H9 (cell line): Measurements from ENCODE around the gene POLE2. TPM values are rescaled to one million over a fixed set of nuclear protein-coding genes. Genes with fewer than 3 reads are reported as not detected.
A peak's percentile ranks its signal among the peaks of the same experiment; 100 is the strongest.
"Not testable (repeated sequence)": the region's sequence is repeated elsewhere in the genome, so short reads cannot be mapped to it uniquely, and the experiment has no call there.

ENCODE experiments used
- DNase-seq: peaks from one replicate; pipeline ENCODE4 v3.0.0-alpha.2; 2017
- H2AFZ ChIP-seq: one replicate; pipeline ENCODE4 v1.6.1; 2013; ENCODE audit warnings: mild to moderate bottlenecking, low read length, control low read depth, moderate library complexity
- H2AK5ac ChIP-seq: 2 replicates; pipeline ENCODE4 v1.6.1; 2013; ENCODE audit warnings: low read length, control low read depth, mixed read lengths; ENCODE audit not compliant: insufficient read length
- H2BK120ac ChIP-seq: one replicate; pipeline ENCODE4 v1.6.1; 2013; ENCODE audit warnings: low read depth, mild to moderate bottlenecking, low read length, control low read depth, inconsistent platforms; ENCODE audit not compliant: poor library complexity, severe bottlenecking
- H2BK12ac ChIP-seq: 2 replicates; pipeline ENCODE4 v1.6.1; 2013; ENCODE audit warnings: low read length, control low read depth, mixed read lengths, low read depth; ENCODE audit not compliant: insufficient read length
- H2BK15ac ChIP-seq: 2 replicates; pipeline ENCODE4 v1.6.1; 2013; ENCODE audit warnings: low read depth, low read length, control low read depth
- H2BK20ac ChIP-seq: one replicate; pipeline ENCODE4 v1.6.1; 2013; ENCODE audit warnings: low read depth, mild to moderate bottlenecking, low read length, control low read depth, inconsistent platforms; ENCODE audit not compliant: poor library complexity, severe bottlenecking
- H2BK5ac ChIP-seq: 2 replicates; pipeline ENCODE4 v1.6.1; 2013; ENCODE audit warnings: low read length, control low read depth, mixed read lengths; ENCODE audit not compliant: insufficient read length
- H3K14ac ChIP-seq: 2 replicates; pipeline ENCODE4 v1.6.1; 2013; ENCODE audit warnings: low read length, control low read depth; ENCODE audit not compliant: insufficient read depth
- H3K18ac ChIP-seq: 2 replicates; pipeline ENCODE4 v1.6.1; 2013; ENCODE audit warnings: low read depth, mild to moderate bottlenecking, mixed read lengths, low read length, control low read depth; ENCODE audit not compliant: insufficient read length
- H3K23ac ChIP-seq: 2 replicates; pipeline ENCODE4 v1.6.1; 2013; ENCODE audit warnings: low read length, control low read depth, mixed read lengths, low read depth; ENCODE audit not compliant: insufficient read length
- H3K23me2 ChIP-seq: 2 replicates; pipeline ENCODE4 v1.6.1; 2013; ENCODE audit warnings: low read depth, mild to moderate bottlenecking, mixed read lengths, low read length, control low read depth; ENCODE audit not compliant: insufficient read length, poor library complexity, severe bottlenecking
- H3K27ac ChIP-seq: 2 replicates; pipeline ENCODE4 v1.5.1; 2013; ENCODE audit warnings: low read length, control low read depth, mixed read lengths, low read depth; ENCODE audit not compliant: insufficient read length
- H3K27me3 ChIP-seq: 2 replicates; pipeline ENCODE4 v1.6.1; 2013; ENCODE audit warnings: low read length, control low read depth, inconsistent platforms; ENCODE audit not compliant: insufficient read depth
- H3K4ac ChIP-seq: 2 replicates; pipeline ENCODE4 v1.6.1; 2013; ENCODE audit warnings: low read depth, mild to moderate bottlenecking, control low read depth, inconsistent platforms, low read length, moderate library complexity
- H3K4me1 ChIP-seq: 2 replicates; pipeline ENCODE4 v1.6.1; 2013; ENCODE audit warnings: low read length, control low read depth, inconsistent platforms; ENCODE audit not compliant: insufficient read depth
- H3K4me2 ChIP-seq: 2 replicates; pipeline ENCODE4 v1.6.1; 2013; ENCODE audit warnings: low read length, control low read depth, mixed read lengths; ENCODE audit not compliant: insufficient read length, insufficient read depth
- H3K56ac ChIP-seq: 2 replicates; pipeline ENCODE4 v1.6.1; 2013; ENCODE audit warnings: low read depth, mild to moderate bottlenecking, mixed read lengths, low read length, control low read depth; ENCODE audit not compliant: insufficient read length
- H3K79me1 ChIP-seq: 2 replicates; pipeline ENCODE4 v1.6.1; 2013; ENCODE audit warnings: low read depth, mild to moderate bottlenecking, moderate library complexity, low read length, control low read depth, inconsistent platforms; ENCODE audit not compliant: insufficient read depth, poor library complexity, severe bottlenecking
- H3K79me2 ChIP-seq: 2 replicates; pipeline ENCODE4 v1.6.1; 2013; ENCODE audit warnings: low read length, control low read depth, inconsistent platforms; ENCODE audit not compliant: insufficient read depth
- H3K9ac ChIP-seq: 2 replicates; pipeline ENCODE4 v1.6.1; 2013; ENCODE audit warnings: low read length, control low read depth, mixed read lengths; ENCODE audit not compliant: insufficient read length; ENCODE audit errors: extremely low read depth
- H3K9me3 ChIP-seq: one replicate; pipeline ENCODE4 v1.6.1; 2013; ENCODE audit warnings: low read depth, low read length, inconsistent platforms; ENCODE audit not compliant: control insufficient read depth
- H3T11ph ChIP-seq: one replicate; pipeline ENCODE4 v1.6.1; 2013; ENCODE audit warnings: mild to moderate bottlenecking, low read length, control low read depth, inconsistent platforms
- H4K20me1 ChIP-seq: one replicate; pipeline ENCODE4 v1.6.1; 2013; ENCODE audit not compliant: control insufficient read depth, insufficient read length, insufficient read depth
- H4K5ac ChIP-seq: 2 replicates; pipeline ENCODE4 v1.6.1; 2013; ENCODE audit warnings: low read depth, mild to moderate bottlenecking, mixed read lengths, low read length, control low read depth; ENCODE audit not compliant: insufficient read length
- H4K8ac ChIP-seq: replicated peaks from 2 replicates; pipeline ENCODE4 v1.6.1; 2013; ENCODE audit warnings: low read length, control low read depth, mixed read lengths, low read depth; ENCODE audit not compliant: insufficient read length
- H4K91ac ChIP-seq: 2 replicates; pipeline ENCODE4 v1.6.1; 2013; ENCODE audit warnings: low read depth, mild to moderate bottlenecking, moderate library complexity, mixed read lengths, low read length, control low read depth; ENCODE audit not compliant: insufficient read length
- H3K27ac Mint-ChIP-seq, 3 experiments: 2 replicates in 2 of 3; 3 replicates in 1 of 3; pipeline ENCODE4 v1.8.0; 2020 to 2021; ENCODE audit warnings: mixed read lengths in 3 of 3, mild to moderate bottlenecking in 1 of 3, moderate library complexity in 1 of 3
- H3K27me3 Mint-ChIP-seq: 2 replicates; pipeline ENCODE4 v1.8.0; 2021; ENCODE audit warnings: low read depth, mild to moderate bottlenecking, moderate library complexity, mixed read lengths
- H3K36me3 Mint-ChIP-seq, 3 experiments: 2 replicates in 2 of 3; 3 replicates in 1 of 3; pipeline ENCODE4 v1.8.0; 2020 to 2021; ENCODE audit warnings: low read depth in 3 of 3, mixed read lengths in 3 of 3; ENCODE audit not compliant: insufficient read depth in 1 of 3
- H3K4me1 Mint-ChIP-seq, 2 experiments: 2 replicates each; pipeline ENCODE4 v1.8.0; 2020; ENCODE audit warnings: mixed read lengths in 2 of 2
- H3K4me3 Mint-ChIP-seq, 2 experiments: 2 replicates in 1 of 2; 3 replicates in 1 of 2; pipeline ENCODE4 v1.8.0; 2020 to 2021; ENCODE audit warnings: mild to moderate bottlenecking in 2 of 2, mixed read lengths in 2 of 2, moderate library complexity in 1 of 2
- H3K9me3 Mint-ChIP-seq, 2 experiments: 2 replicates in 1 of 2; 3 replicates in 1 of 2; pipeline ENCODE4 v1.8.0; 2020; ENCODE audit warnings: mild to moderate bottlenecking in 2 of 2, mixed read lengths in 2 of 2, moderate library complexity in 1 of 2
- CTCF ChIP-seq: fragments of 200-600 bp; sonication (generic); conservative IDR thresholded peaks from 3 replicates; pipeline ENCODE4 v1.8.0; 2021; ENCODE audit warnings: antibody characterized with exemption, mild to moderate bottlenecking
- WGBS: extraction: QIAGEN DNeasy Blood & Tissue Kit; methylation state at CpG from one replicate; pipeline ENCODE4 v1.1.7; 2013; ENCODE audit warnings: missing lambda C conversion rate, low lambda C conversion rate, mixed read lengths; ENCODE audit not compliant: insufficient read length; ENCODE audit errors: extremely low coverage; 5-methylcytosine and 5-hydroxymethylcytosine counted together
- long read RNA-seq: library from polyadenylated mRNA; unstranded; transcript quantifications from one replicate; pipeline ENCODE4 v2.0.0, GENCODE V29; 2020
- total RNA-seq: library from RNA; stranded (reverse); gene quantifications from 2 replicates; pipeline ENCODE4 v1.2.1, GENCODE V29; 2021

The POLE2 gene
- total RNA-seq: 24.1 and 25.7 TPM in 2 replicates
- long read RNA-seq, transcript POLE2-201 (19 exons, 1,776 nt): major isoform, 30 of 55 reads
- long read RNA-seq, partial matches to known transcripts: 1 of 55 reads
- long read RNA-seq, other reads (novel, unspliced or antisense): 15 of 55 reads

GRCh38 chr14:49687942-49688700, at the start of gene POLE2:
POLE2 (minus strand) TSS chr14:49688214; CDS start chr14:49688203, 11 bp downstream.
- H3K36me3 Mint-ChIP-seq: peaks cover 4 to 22% (median 11%) of the 10 kb centered on the region in 3 experiments; a peak in 6 of 7 replicates
- no peak within 1 kb of the TSS; the same call in 1 of the 2 replicates for H2BK15ac ChIP-seq
- no peaks in the 10 kb centered on the region for H4K20me1 ChIP-seq
- H3K9ac ChIP-seq: peak within 1 kb of the TSS; percentile 78
- H3K18ac ChIP-seq: peak within 1 kb of the TSS; percentile 90
- WGBS: no CpG with 5 or more reads among the region's 67 CpGs
- no peak within 1 kb of the TSS for H4K8ac ChIP-seq
- no peak within 1 kb of the TSS for H2AK5ac ChIP-seq
- H3K4me3 Mint-ChIP-seq: peak within 1 kb of the TSS; percentile 86 to 93
- H3K4me1 ChIP-seq: no peaks in the 10 kb centered on the region; the same call in 1 of the 2 replicates
- H3K9me3 Mint-ChIP-seq: peaks cover 0 to 3% of the 10 kb centered on the region in 2 experiments; a peak in 1 of 5 replicates
- H3K14ac ChIP-seq: peak within 1 kb of the TSS; percentile 92
- no peak within 1 kb of the TSS for H4K91ac ChIP-seq
- H3K23ac ChIP-seq: no peak within 1 kb of the TSS
- H2BK12ac ChIP-seq: no peak within 1 kb of the TSS
- H3K27ac ChIP-seq: no peak within 1 kb of the TSS
- H3K56ac ChIP-seq: no peak within 1 kb of the TSS
- H3K23me2 ChIP-seq: peaks cover 5% of the 10 kb centered on the region
- H2BK20ac ChIP-seq: no peak within 1 kb of the TSS
- peak within 1 kb of the TSS; percentile 17 for H3K4me2 ChIP-seq
- H2BK5ac ChIP-seq: no peak within 1 kb of the TSS
- H3K27me3 Mint-ChIP-seq: peaks cover 30% of the 10 kb centered on the region
- TF ChIP-seq CTCF: no peak
- no peak within 1 kb of the TSS for H2BK120ac ChIP-seq
- H4K5ac ChIP-seq: no peak within 1 kb of the TSS
- H3K27ac Mint-ChIP-seq: peak within 1 kb of the TSS; percentile 96 to 97 (median 97)
- 0 out of 2 replicates have a peak, but pooled peaks cover 4% of the 10 kb centered on the region for H3K79me2 ChIP-seq
- peaks cover 22 to 35% of the 10 kb centered on the region in 2 experiments for H3K4me1 Mint-ChIP-seq
- H3K27me3 ChIP-seq: no peaks in the 10 kb centered on the region
- H3K4ac ChIP-seq: no peak within 1 kb of the TSS
- no peaks in the 10 kb centered on the region for H3K9me3 ChIP-seq
- no peak within 1 kb of the TSS for H3T11ph ChIP-seq
- H3K79me1 ChIP-seq: no peaks in the 10 kb centered on the region
- H2AFZ ChIP-seq: no peak within 1 kb of the TSS
- peak; percentile 82 for DNase-seq

GRCh38 chr14:49735669-49736068, 47.7 kb upstream of the POLE2 start:
- not testable (repeated sequence) for H3K23me2 ChIP-seq, H3K9me3 Mint-ChIP-seq, H4K8ac ChIP-seq, H2BK5ac ChIP-seq, H3K27me3 Mint-ChIP-seq, H2AK5ac ChIP-seq, H3T11ph ChIP-seq, H3K36me3 Mint-ChIP-seq, H3K27ac Mint-ChIP-seq, H3K14ac ChIP-seq, H3K9ac ChIP-seq, H3K4me1 ChIP-seq, H2AFZ ChIP-seq, H3K27me3 ChIP-seq, H3K79me1 ChIP-seq, H3K18ac ChIP-seq, H3K79me2 ChIP-seq, H2BK120ac ChIP-seq, H4K91ac ChIP-seq, H2BK20ac ChIP-seq, H3K9me3 ChIP-seq, H3K4me3 Mint-ChIP-seq, H4K20me1 ChIP-seq, DNase-seq, H3K4me2 ChIP-seq, H3K23ac ChIP-seq, H2BK15ac ChIP-seq, H2BK12ac ChIP-seq, H3K4ac ChIP-seq, H3K4me1 Mint-ChIP-seq, H3K56ac ChIP-seq, H4K5ac ChIP-seq, H3K27ac ChIP-seq
- no CpG with 5 or more reads among the region's 4 CpGs for WGBS
